GM23338 (cell line): ENCODE measurements around the gene PACS1. TPM values are rescaled to one million over a fixed set of nuclear protein-coding genes. Genes with fewer than 3 reads are reported as not detected.

Experiments used
- ATAC-seq: fragments of 200-7000 bp; cut with Tn5 transposase; 3 replicates; pipeline ENCODE4 v1.9.1; 2020
- DNase-seq: peaks from one replicate; pipeline ENCODE4 v3.0.0-alpha.2; 2015; ENCODE audit warnings: low spot score
- H2AFZ ChIP-seq: fragments of 200-600 bp; sonication (generic); 2 replicates; pipeline ENCODE4 v1.8.0; 2016; ENCODE audit warnings: antibody characterized with exemption, mild to moderate bottlenecking, moderate library complexity
- H3F3A ChIP-seq: fragments of 200-600 bp; sonication (generic); replicated peaks from 2 replicates; pipeline ENCODE4 v1.8.0; 2017; ENCODE audit warnings: antibody characterized with exemption, mixed run types, low read depth
- H3K27ac ChIP-seq: fragments of 200-600 bp; sonication (generic); 2 replicates; pipeline ENCODE4 v1.6.1; 2016; ENCODE audit warnings: low read depth
- H3K27me3 ChIP-seq: fragments of 200-600 bp; sonication (generic); 2 replicates; pipeline ENCODE4 v1.8.0; 2016; ENCODE audit warnings: mild to moderate bottlenecking, mixed run types, moderate library complexity; ENCODE audit not compliant: insufficient read depth
- H3K36me3 ChIP-seq: fragments of 200-600 bp; sonication (generic); 2 replicates; pipeline ENCODE4 v1.8.0; 2016; ENCODE audit warnings: mild to moderate bottlenecking; ENCODE audit not compliant: insufficient read depth
- H3K4me1 ChIP-seq: fragments of 200-600 bp; sonication (generic); 2 replicates; pipeline ENCODE4 v1.8.0; 2016; ENCODE audit warnings: mild to moderate bottlenecking, moderate library complexity; ENCODE audit not compliant: insufficient read depth
- H3K4me2 ChIP-seq: fragments of 200-600 bp; sonication (generic); 2 replicates; pipeline ENCODE4 v1.7.1; 2017; ENCODE audit warnings: mixed run types
- H3K4me3 ChIP-seq: fragments of 200-600 bp; sonication (generic); 2 replicates; pipeline ENCODE4 v1.6.1; 2016; ENCODE audit warnings: mixed run types
- H3K79me2 ChIP-seq: fragments of 200-600 bp; sonication (generic); replicated peaks from 2 replicates; pipeline ENCODE4 v1.8.0; 2017; ENCODE audit warnings: mild to moderate bottlenecking; ENCODE audit not compliant: insufficient read depth
- H3K9me2 ChIP-seq: fragments of 200-600 bp; sonication (generic); 2 replicates; pipeline ENCODE4 v1.8.0; 2017; ENCODE audit not compliant: insufficient read depth
- H4K20me1 ChIP-seq: fragments of 200-600 bp; sonication (generic); replicated peaks from 2 replicates; pipeline ENCODE4 v1.8.0; 2017; ENCODE audit warnings: mild to moderate bottlenecking; ENCODE audit not compliant: insufficient read depth
- H3K27ac Mint-ChIP-seq: 2 replicates; pipeline ENCODE4 v1.8.0; 2020; ENCODE audit warnings: inconsistent platforms, mild to moderate bottlenecking, moderate library complexity, mixed read lengths
- H3K27me3 Mint-ChIP-seq: 3 replicates; pipeline ENCODE4 v1.8.0; 2022; ENCODE audit warnings: low read depth, mild to moderate bottlenecking, moderate library complexity, mixed read lengths, inconsistent platforms; ENCODE audit not compliant: insufficient read depth, poor library complexity
- H3K36me3 Mint-ChIP-seq: 3 replicates; pipeline ENCODE4 v1.8.0; 2021; ENCODE audit warnings: low read depth, mild to moderate bottlenecking, inconsistent platforms, moderate library complexity, mixed read lengths
- H3K4me1 Mint-ChIP-seq: 3 replicates; pipeline ENCODE4 v1.8.0; 2020; ENCODE audit warnings: mild to moderate bottlenecking, inconsistent platforms, mixed read lengths
- H3K4me3 Mint-ChIP-seq: 3 replicates; pipeline ENCODE4 v1.8.0; 2021; ENCODE audit warnings: moderate library complexity, mild to moderate bottlenecking, inconsistent platforms, mixed read lengths
- H3K9me3 Mint-ChIP-seq: 3 replicates; pipeline ENCODE4 v1.8.0; 2020; ENCODE audit warnings: moderate library complexity, mild to moderate bottlenecking, inconsistent platforms, mixed read lengths
- CTCF ChIP-seq, 2 experiments: fragments of 200-600 bp in 1 of 2; sonication (generic) in 1 of 2; conservative IDR thresholded peaks; 2 replicates each; pipeline versions ENCODE4 v1.5.1 to v1.6.1; 2016 to 2017; ENCODE audit warnings: antibody characterized with exemption in 2 of 2, low read depth in 2 of 2, mild to moderate bottlenecking in 2 of 2, moderate library complexity in 1 of 2
- ZNF114 ChIP-seq: fragments of 250-450 bp; sonication (Bioruptor Pico); IDR thresholded peaks from 2 replicates; pipeline ENCODE4 v1.5.0; 2020; ENCODE audit warnings: mild to moderate bottlenecking, moderate library complexity
- ZNF331 ChIP-seq: fragments of 250-450 bp; sonication (Bioruptor Pico); IDR thresholded peaks from 2 replicates; pipeline ENCODE4 v1.5.0; 2020; ENCODE audit warnings: low read depth, mild to moderate bottlenecking, moderate library complexity
- ZNF462 ChIP-seq: fragments of 250-450 bp; sonication (Bioruptor Pico); IDR thresholded peaks from 2 replicates; pipeline ENCODE4 v1.5.0; 2020; ENCODE audit warnings: mild to moderate bottlenecking, moderate library complexity
- polyA plus RNA-seq: library from polyadenylated mRNA; unstranded; fragments of >200 nt; fragmentation: Nextera tagmentation; extraction: Ambion mirVana; gene quantifications from 2 replicates; pipeline ENCODE4 v1.2.1, GENCODE V29; 2016
- total RNA-seq: library from RNA; depleted of rRNA; stranded (reverse); fragments of >200 nt; shearing (Covaris generic); gene quantifications from 2 replicates; pipeline ENCODE4 v1.2.3, GENCODE V29; 2014

PACS1 gene
- total and polyA plus RNA-seq, 2 experiments from 2014 or later, result 8.0 to 37.5 TPM

- no peak for TF ChIP-seq ZNF462 (CRISPR knock-in tag)
- TF ChIP-seq ZNF114 (CRISPR knock-in tag), result no peak
- TF ChIP-seq ZNF331 (CRISPR knock-in tag), result no peak
Observed at GRCh38 chr11:66126808-66127555, 56.9 kb downstream of the PACS1 start (continued).

- Histone ChIP-seq H3K4me2 (no peak overlapping the region), H3F3A (peaks cover 8% of the 10 kb centered on the region; the same call in 1 of the 2 replicates), H3K36me3 (no peaks in the 10 kb centered on the region), H2AFZ (no peak overlapping the region), H4K20me1 (no peaks in the 10 kb centered on the region), H3K4me3 (no peak overlapping the region), H3K4me1 (peaks cover 35% of the 10 kb centered on the region), H3K79me2 (peaks cover 13% of the 10 kb centered on the region; the same call in 1 of the 2 replicates), H3K27me3 (no peaks in the 10 kb centered on the region), H3K9me2 (no peaks in the 10 kb centered on the region), H3K27ac (no peak overlapping the region)
- ATAC-seq, result no peak
- H3K36me3 Mint-ChIP-seq, result no peaks in the 10 kb centered on the region
- no peak for DNase-seq
- no peak overlapping the region for H3K4me3 Mint-ChIP-seq
- peaks cover 3% of the 10 kb centered on the region for H3K27me3 Mint-ChIP-seq
- TF ChIP-seq CTCF (conservative IDR thresholded peaks at IDR 0.05; ENCODE audit: low read depth in 2 of 2), result no peak
- no peak overlapping the region for H3K27ac Mint-ChIP-seq
- peaks cover 49% of the 10 kb centered on the region for H3K4me1 Mint-ChIP-seq
- H3K9me3 Mint-ChIP-seq, result no peaks in the 10 kb centered on the region
Observed at GRCh38 chr11:66130978-66131377, 60.9 kb downstream of the PACS1 start.
